GM21447 (cell line): ENCODE measurements around the gene PLPPR5.
A peak's percentile ranks its signal among the peaks of the same experiment; 100 is the strongest.
"Not testable (repeated sequence)": the region's sequence is repeated elsewhere in the genome, so short reads cannot be mapped to it uniquely, and the experiment has no call there.

Source experiments
- ATAC-seq: cut with Tn5 transposase; IDR thresholded peaks from one replicate; pipeline ENCODE4 v1.9.1; 2021; ENCODE audit not compliant: unreplicated experiment

PLPPR5 gene

GRCh38 chr1:98919652-98920051 is 85.0 kb downstream of the PLPPR5 start:
- no peak for ATAC-seq

GRCh38 chr1:98919211-98919610 is 85.5 kb downstream of the PLPPR5 start:
- no peak for ATAC-seq

GRCh38 chr1:98914547-98914946 is 90.1 kb downstream of the PLPPR5 start:
- ATAC-seq = no peak

GRCh38 chr1:98910827-98911226 is 93.8 kb downstream of the PLPPR5 start:
- ATAC-seq = no peak

GRCh38 chr1:98908980-98909379 is 95.7 kb downstream of the PLPPR5 start:
- no peak for ATAC-seq

DNA sequence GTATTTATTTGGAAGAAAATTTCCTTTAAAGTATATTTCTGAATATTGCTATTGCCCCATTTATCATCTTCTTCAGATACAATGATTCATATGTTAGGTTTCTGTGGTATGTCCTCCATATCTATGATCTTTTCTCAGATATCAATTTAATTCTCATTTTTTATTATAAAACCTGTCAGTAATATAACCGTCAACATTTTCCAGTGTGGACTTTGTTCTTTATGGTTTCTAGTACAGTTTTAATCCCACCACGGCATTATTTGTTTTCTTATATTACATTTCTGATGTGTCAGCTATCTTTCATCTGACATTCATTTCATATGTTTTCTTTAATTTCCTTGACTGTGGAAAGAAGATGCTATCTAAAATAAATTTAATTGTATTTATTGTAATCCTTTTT is 97.9 kb downstream of the PLPPR5 start:
- ATAC-seq = no peak

DNA sequence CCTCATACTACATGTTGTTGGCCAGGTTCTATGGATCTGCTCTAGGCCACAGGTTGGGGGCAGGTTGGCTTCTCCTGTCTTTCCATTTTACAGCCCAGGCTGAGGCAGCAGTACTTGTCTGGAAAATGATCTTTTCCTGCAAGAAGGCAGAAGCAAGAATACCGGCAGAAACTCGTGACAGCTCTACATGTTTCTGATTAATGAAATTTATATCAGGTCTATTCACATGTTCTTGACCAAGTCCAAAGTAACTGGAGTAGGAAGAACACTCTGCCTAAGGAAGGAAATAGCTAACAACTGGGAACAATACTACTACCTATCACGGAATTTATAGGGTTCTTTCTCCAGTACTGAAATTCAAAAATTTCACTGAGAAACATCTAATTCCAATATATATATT is 98.3 kb downstream of the PLPPR5 start:
- no peak for ATAC-seq

- ATAC-seq = no peak
These were observed 100.0 kb downstream of the PLPPR5 start for GRCh38 chr1:98904684-98905083.

- ATAC-seq = no peak
These were observed 100.9 kb downstream of the PLPPR5 start for GRCh38 chr1:98903726-98904125.

DNA sequence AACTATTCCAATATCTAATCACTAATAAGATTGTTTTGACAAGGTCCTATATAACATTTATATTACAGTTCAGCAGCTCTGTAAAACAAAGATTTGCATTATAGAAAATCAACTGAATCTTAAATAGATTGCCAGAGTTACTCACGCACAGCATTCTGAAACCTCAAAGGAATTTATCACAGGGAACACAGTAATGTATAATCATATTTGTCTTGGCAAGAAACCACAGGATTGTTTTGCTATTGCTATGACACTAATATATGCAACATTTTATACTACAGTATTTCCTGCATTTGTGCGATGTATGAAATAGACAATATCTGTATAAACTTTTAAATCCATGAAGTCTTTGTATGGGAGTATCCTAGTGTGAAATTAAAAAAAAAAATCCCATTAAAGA is 101.4 kb downstream of the PLPPR5 start:
- ATAC-seq = no peak

DNA sequence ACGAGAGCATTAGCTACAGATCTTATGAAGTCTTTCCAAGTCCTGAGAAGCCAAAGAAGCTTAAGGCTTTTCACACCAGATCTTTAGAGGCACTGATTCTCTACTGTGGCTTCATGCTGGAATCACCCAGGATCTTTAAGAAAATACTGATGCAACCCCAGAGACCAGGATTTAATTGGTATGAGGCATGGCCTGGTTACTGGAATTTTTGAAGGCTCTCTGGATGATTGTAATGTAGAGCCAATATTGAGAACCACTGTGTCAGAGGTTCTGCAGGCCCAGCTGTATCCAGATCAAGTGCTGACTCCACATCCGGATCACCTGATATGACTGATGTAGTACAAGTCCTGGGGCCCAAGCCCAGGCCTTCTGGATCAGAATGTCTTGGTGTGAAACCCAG is 105.7 kb downstream of the PLPPR5 start:
- ATAC-seq = no peak

DNA sequence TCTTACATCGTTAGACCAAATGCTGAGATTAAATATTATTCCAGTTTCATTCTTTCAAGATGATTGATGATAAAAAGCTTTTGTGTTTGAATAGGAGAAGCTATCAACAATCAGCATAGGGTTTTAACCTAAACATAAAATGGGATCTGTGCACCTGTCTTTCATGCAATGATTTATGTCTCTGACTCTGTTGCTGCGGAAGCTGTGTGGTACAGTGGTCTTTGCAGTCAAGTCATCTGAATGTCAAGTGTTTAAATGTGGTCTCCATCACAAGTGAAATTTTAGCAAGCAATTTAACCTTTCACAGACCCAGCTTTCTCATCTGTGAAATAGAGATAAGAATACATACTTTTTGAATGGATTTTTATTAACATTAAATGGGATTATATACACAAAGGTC is 107.2 kb downstream of the PLPPR5 start:
- no peak for ATAC-seq

DNA sequence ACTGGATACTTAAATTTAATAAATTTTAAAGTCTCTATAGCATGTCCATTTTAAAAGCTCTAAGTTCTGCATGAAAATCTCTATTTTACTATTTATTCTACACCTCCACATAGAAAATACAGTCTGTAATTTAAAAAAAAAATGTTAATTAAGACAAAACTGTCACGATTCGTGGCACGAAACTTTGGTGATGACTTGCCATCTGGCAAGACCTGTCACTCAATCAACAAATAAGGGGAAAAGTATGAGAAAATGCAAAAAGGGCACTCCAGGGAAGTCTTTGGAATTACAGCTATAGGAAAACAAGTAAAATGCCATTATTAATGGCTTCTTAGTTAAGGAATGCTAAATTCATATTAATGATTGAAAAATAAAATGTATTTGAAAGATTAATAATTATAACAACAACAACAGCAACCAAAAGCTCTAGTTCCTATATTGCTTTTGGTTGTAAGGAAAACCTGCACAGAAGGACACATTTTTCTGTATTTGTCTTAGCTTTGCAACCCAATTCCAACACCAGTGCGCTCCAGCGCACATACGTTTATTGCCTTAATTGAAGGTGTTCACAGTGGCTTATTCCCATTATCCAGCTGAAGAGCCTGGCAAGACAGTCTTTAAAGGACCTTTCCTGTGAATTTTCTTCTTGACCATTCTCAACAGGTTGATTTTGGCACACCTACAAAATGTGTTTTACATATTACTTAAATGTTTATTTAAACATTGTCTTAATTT is 107.8 kb downstream of the PLPPR5 start:
- no peak for ATAC-seq

GRCh38 chr1:98893371-98893770 is 111.3 kb downstream of the PLPPR5 start:
- no peak for ATAC-seq

GRCh38 chr1:98888869-98889268 is 115.8 kb downstream of the PLPPR5 start:
- no peak for ATAC-seq

- ATAC-seq = no peak
These were observed 117.2 kb downstream of the PLPPR5 start for GRCh38 chr1:98887507-98887906.

DNA sequence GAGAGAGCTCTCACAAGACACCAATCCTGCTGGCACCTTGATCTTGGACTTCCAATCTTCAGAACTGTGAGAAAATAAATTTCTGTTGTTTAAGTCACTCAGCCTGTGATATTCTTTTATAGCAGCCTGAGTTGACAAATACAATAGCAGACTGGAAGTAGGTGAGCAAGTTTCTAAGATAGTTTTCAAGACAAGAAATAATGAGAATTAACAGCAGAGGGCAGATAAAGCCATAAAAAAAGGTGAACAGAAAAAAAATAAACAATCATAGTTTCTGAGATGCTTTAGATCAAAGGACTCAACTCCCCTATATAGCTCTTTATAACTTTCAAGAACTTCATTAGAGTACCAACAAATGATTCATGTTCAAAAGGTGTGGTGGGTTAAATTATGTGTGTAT is 119.8 kb downstream of the PLPPR5 start:
- no peak for ATAC-seq

- no peak for ATAC-seq
These were observed 122.8 kb downstream of the PLPPR5 start for GRCh38 chr1:98881901-98882300.

GRCh38 chr1:98881234-98881633 is 123.4 kb downstream of the PLPPR5 start:
- not testable (repeated sequence) for ATAC-seq

- no peak for ATAC-seq
These were observed 129.8 kb downstream of the PLPPR5 start for GRCh38 chr1:98874828-98875227.

DNA sequence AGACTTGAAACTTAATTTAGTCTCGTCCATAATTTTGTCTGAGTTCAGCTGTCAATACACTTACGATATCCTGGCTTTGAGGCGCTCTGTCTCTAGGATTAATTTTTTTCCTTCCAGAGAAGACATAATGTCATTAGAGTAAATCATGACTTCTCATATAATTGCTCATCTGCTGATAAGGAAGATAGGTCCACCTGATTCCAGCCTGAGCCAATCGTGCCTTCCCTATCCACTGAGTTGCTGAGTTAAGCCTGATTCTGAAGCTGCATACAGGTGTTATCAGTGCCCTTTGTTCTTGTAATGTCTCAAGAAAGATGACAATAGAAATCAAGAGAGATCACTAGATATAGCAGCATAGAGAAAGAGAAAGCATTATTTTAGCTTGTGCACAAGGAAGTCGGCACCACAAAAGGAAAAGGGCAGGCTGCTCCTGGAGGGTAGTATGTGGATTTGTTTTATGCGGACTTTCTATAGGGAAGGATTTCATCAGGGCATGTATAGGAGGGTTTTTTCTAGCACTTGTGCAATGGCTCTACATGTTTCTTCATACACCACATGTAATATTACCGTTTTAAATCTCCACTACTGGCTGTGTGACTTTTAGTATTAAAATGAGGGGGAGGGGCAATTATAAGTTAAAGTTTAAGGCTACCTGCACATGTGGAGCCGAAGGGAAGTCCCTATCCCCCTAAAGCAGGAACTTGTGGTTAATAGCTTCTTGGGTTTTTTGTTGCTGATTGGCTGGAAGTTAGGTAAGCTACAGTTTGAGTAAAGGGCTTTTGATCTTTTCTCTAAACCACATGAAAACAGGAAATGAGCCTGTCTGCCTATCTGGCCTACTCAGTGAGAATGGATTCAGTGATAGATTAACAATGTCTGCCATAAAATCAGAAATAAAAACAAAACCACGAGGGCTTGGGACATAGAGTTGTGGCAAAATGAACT is 133.4 kb downstream of the PLPPR5 start:
- peak; percentile 96 for ATAC-seq

GRCh38 chr1:98865796-98866195 is 138.9 kb downstream of the PLPPR5 start:
- ATAC-seq = no peak
